H9 (cell line): Measurements from ENCODE around the gene ACBD3. TPM values are rescaled to one million over a fixed set of nuclear protein-coding genes. Genes with fewer than 3 reads are reported as not detected.

Experiments used
- DNase-seq: peaks from one replicate; pipeline ENCODE4 v3.0.0-alpha.2; 2017
- H2AFZ ChIP-seq: one replicate; pipeline ENCODE4 v1.6.1; 2013; ENCODE audit warnings: mild to moderate bottlenecking, low read length, control low read depth, moderate library complexity
- H2AK5ac ChIP-seq: 2 replicates; pipeline ENCODE4 v1.6.1; 2013; ENCODE audit warnings: low read length, control low read depth, mixed read lengths; ENCODE audit not compliant: insufficient read length
- H2BK120ac ChIP-seq: one replicate; pipeline ENCODE4 v1.6.1; 2013; ENCODE audit warnings: low read depth, mild to moderate bottlenecking, low read length, control low read depth, inconsistent platforms; ENCODE audit not compliant: poor library complexity, severe bottlenecking
- H2BK12ac ChIP-seq: 2 replicates; pipeline ENCODE4 v1.6.1; 2013; ENCODE audit warnings: low read length, control low read depth, mixed read lengths, low read depth; ENCODE audit not compliant: insufficient read length
- H2BK15ac ChIP-seq: 2 replicates; pipeline ENCODE4 v1.6.1; 2013; ENCODE audit warnings: low read depth, low read length, control low read depth
- H2BK20ac ChIP-seq: one replicate; pipeline ENCODE4 v1.6.1; 2013; ENCODE audit warnings: low read depth, mild to moderate bottlenecking, low read length, control low read depth, inconsistent platforms; ENCODE audit not compliant: poor library complexity, severe bottlenecking
- H2BK5ac ChIP-seq: 2 replicates; pipeline ENCODE4 v1.6.1; 2013; ENCODE audit warnings: low read length, control low read depth, mixed read lengths; ENCODE audit not compliant: insufficient read length
- H3K14ac ChIP-seq: 2 replicates; pipeline ENCODE4 v1.6.1; 2013; ENCODE audit warnings: low read length, control low read depth; ENCODE audit not compliant: insufficient read depth
- H3K18ac ChIP-seq: 2 replicates; pipeline ENCODE4 v1.6.1; 2013; ENCODE audit warnings: low read depth, mild to moderate bottlenecking, mixed read lengths, low read length, control low read depth; ENCODE audit not compliant: insufficient read length
- H3K23ac ChIP-seq: 2 replicates; pipeline ENCODE4 v1.6.1; 2013; ENCODE audit warnings: low read length, control low read depth, mixed read lengths, low read depth; ENCODE audit not compliant: insufficient read length
- H3K23me2 ChIP-seq: 2 replicates; pipeline ENCODE4 v1.6.1; 2013; ENCODE audit warnings: low read depth, mild to moderate bottlenecking, mixed read lengths, low read length, control low read depth; ENCODE audit not compliant: insufficient read length, poor library complexity, severe bottlenecking
- H3K27ac ChIP-seq: 2 replicates; pipeline ENCODE4 v1.5.1; 2013; ENCODE audit warnings: low read length, control low read depth, mixed read lengths, low read depth; ENCODE audit not compliant: insufficient read length
- H3K27me3 ChIP-seq: 2 replicates; pipeline ENCODE4 v1.6.1; 2013; ENCODE audit warnings: low read length, control low read depth, inconsistent platforms; ENCODE audit not compliant: insufficient read depth
- H3K4ac ChIP-seq: 2 replicates; pipeline ENCODE4 v1.6.1; 2013; ENCODE audit warnings: low read depth, mild to moderate bottlenecking, control low read depth, inconsistent platforms, low read length, moderate library complexity
- H3K4me1 ChIP-seq: 2 replicates; pipeline ENCODE4 v1.6.1; 2013; ENCODE audit warnings: low read length, control low read depth, inconsistent platforms; ENCODE audit not compliant: insufficient read depth
- H3K4me2 ChIP-seq: 2 replicates; pipeline ENCODE4 v1.6.1; 2013; ENCODE audit warnings: low read length, control low read depth, mixed read lengths; ENCODE audit not compliant: insufficient read length, insufficient read depth
- H3K56ac ChIP-seq: 2 replicates; pipeline ENCODE4 v1.6.1; 2013; ENCODE audit warnings: low read depth, mild to moderate bottlenecking, mixed read lengths, low read length, control low read depth; ENCODE audit not compliant: insufficient read length
- H3K79me1 ChIP-seq: 2 replicates; pipeline ENCODE4 v1.6.1; 2013; ENCODE audit warnings: low read depth, mild to moderate bottlenecking, moderate library complexity, low read length, control low read depth, inconsistent platforms; ENCODE audit not compliant: insufficient read depth, poor library complexity, severe bottlenecking
- H3K79me2 ChIP-seq: 2 replicates; pipeline ENCODE4 v1.6.1; 2013; ENCODE audit warnings: low read length, control low read depth, inconsistent platforms; ENCODE audit not compliant: insufficient read depth
- H3K9ac ChIP-seq: 2 replicates; pipeline ENCODE4 v1.6.1; 2013; ENCODE audit warnings: low read length, control low read depth, mixed read lengths; ENCODE audit not compliant: insufficient read length; ENCODE audit errors: extremely low read depth
- H3K9me3 ChIP-seq: one replicate; pipeline ENCODE4 v1.6.1; 2013; ENCODE audit warnings: low read depth, low read length, inconsistent platforms; ENCODE audit not compliant: control insufficient read depth
- H3T11ph ChIP-seq: one replicate; pipeline ENCODE4 v1.6.1; 2013; ENCODE audit warnings: mild to moderate bottlenecking, low read length, control low read depth, inconsistent platforms
- H4K20me1 ChIP-seq: one replicate; pipeline ENCODE4 v1.6.1; 2013; ENCODE audit not compliant: control insufficient read depth, insufficient read length, insufficient read depth
- H4K5ac ChIP-seq: 2 replicates; pipeline ENCODE4 v1.6.1; 2013; ENCODE audit warnings: low read depth, mild to moderate bottlenecking, mixed read lengths, low read length, control low read depth; ENCODE audit not compliant: insufficient read length
- H4K8ac ChIP-seq: replicated peaks from 2 replicates; pipeline ENCODE4 v1.6.1; 2013; ENCODE audit warnings: low read length, control low read depth, mixed read lengths, low read depth; ENCODE audit not compliant: insufficient read length
- H4K91ac ChIP-seq: 2 replicates; pipeline ENCODE4 v1.6.1; 2013; ENCODE audit warnings: low read depth, mild to moderate bottlenecking, moderate library complexity, mixed read lengths, low read length, control low read depth; ENCODE audit not compliant: insufficient read length
- H3K27ac Mint-ChIP-seq, 3 experiments: 2 replicates in 2 of 3; 3 replicates in 1 of 3; pipeline ENCODE4 v1.8.0; 2020 to 2021; ENCODE audit warnings: mixed read lengths in 3 of 3, mild to moderate bottlenecking in 1 of 3, moderate library complexity in 1 of 3
- H3K27me3 Mint-ChIP-seq: 2 replicates; pipeline ENCODE4 v1.8.0; 2021; ENCODE audit warnings: low read depth, mild to moderate bottlenecking, moderate library complexity, mixed read lengths
- H3K36me3 Mint-ChIP-seq, 3 experiments: 2 replicates in 2 of 3; 3 replicates in 1 of 3; pipeline ENCODE4 v1.8.0; 2020 to 2021; ENCODE audit warnings: low read depth in 3 of 3, mixed read lengths in 3 of 3; ENCODE audit not compliant: insufficient read depth in 1 of 3
- H3K4me1 Mint-ChIP-seq, 2 experiments: 2 replicates each; pipeline ENCODE4 v1.8.0; 2020; ENCODE audit warnings: mixed read lengths in 2 of 2
- H3K4me3 Mint-ChIP-seq, 2 experiments: 2 replicates in 1 of 2; 3 replicates in 1 of 2; pipeline ENCODE4 v1.8.0; 2020 to 2021; ENCODE audit warnings: mild to moderate bottlenecking in 2 of 2, mixed read lengths in 2 of 2, moderate library complexity in 1 of 2
- H3K9me3 Mint-ChIP-seq, 2 experiments: 2 replicates in 1 of 2; 3 replicates in 1 of 2; pipeline ENCODE4 v1.8.0; 2020; ENCODE audit warnings: mild to moderate bottlenecking in 2 of 2, mixed read lengths in 2 of 2, moderate library complexity in 1 of 2
- WGBS: extraction: QIAGEN DNeasy Blood & Tissue Kit; methylation state at CpG from one replicate; pipeline ENCODE4 v1.1.7; 2013; ENCODE audit warnings: missing lambda C conversion rate, low lambda C conversion rate, mixed read lengths; ENCODE audit not compliant: insufficient read length; ENCODE audit errors: extremely low coverage; 5-methylcytosine and 5-hydroxymethylcytosine counted together
- total RNA-seq: library from RNA; stranded (reverse); gene quantifications from 2 replicates; pipeline ENCODE4 v1.2.1, GENCODE V29; 2021
- TF ChIP-seq, protein P1 (sequence below): fragments of 200-600 bp; sonication (generic); conservative IDR thresholded peaks from 3 replicates; pipeline ENCODE4 v1.8.0; 2021; ENCODE audit warnings: antibody characterized with exemption, mild to moderate bottlenecking

Gene ACBD3
- total RNA-seq, 1 experiment from 2014 or later, result 30.8 TPM

DNA sequence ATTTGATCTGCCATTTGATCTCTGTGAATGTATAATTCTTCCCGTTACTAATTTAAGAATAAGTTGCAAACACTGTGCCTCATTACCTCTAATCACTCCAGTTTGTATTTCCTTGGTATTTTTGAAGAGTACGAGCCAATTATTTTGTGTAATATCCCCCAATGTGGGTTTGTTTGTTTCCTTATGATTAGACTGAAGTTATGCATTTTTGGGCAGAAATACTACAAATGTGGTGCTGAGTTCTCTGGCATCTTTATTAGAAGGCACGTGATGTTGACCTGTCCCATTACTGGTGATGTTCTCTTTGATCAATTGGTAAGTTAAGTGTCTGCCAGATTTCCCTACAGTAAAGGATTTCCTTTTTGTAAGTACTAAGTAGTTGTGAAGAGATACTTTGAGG lies 47.3 kb upstream of the ACBD3 start:
- Histone ChIP-seq H3K18ac (no peak overlapping the region), H3K4ac (no peak overlapping the region)
- WGBS, result no CpG with 5 or more reads among the region's 3 CpGs

More for the DNA sequence above, 47.3 kb upstream of the ACBD3 start:
- no peaks in the 10 kb centered on the region for H3K9me3 Mint-ChIP-seq
- H3K4me3 Mint-ChIP-seq, result no peak overlapping the region
- Histone ChIP-seq H3K9ac (no peak overlapping the region), H4K20me1 (no peaks in the 10 kb centered on the region), H2BK5ac (no peak overlapping the region), H3K23me2 (no peaks in the 10 kb centered on the region), H2BK12ac (no peak overlapping the region), H3K56ac (no peak overlapping the region), H3K14ac (no peak overlapping the region), H2BK20ac (no peak overlapping the region), H3K23ac (no peak overlapping the region), H3K4me2 (no peak overlapping the region), H4K91ac (no peak overlapping the region), H4K8ac (no peak overlapping the region), H4K5ac (no peak overlapping the region), H3K79me1 (no peaks in the 10 kb centered on the region), H2BK15ac (no peak overlapping the region), H3T11ph (no peak overlapping the region), H2AFZ (no peak overlapping the region), H3K27me3 (no peaks in the 10 kb centered on the region), H2AK5ac (no peak overlapping the region), H3K79me2 (no peaks in the 10 kb centered on the region), H3K4me1 (no peaks in the 10 kb centered on the region), H3K9me3 (no peaks in the 10 kb centered on the region), H2BK120ac (no peak overlapping the region), H3K27ac (no peak overlapping the region)
- H3K4me1 Mint-ChIP-seq, result no peaks in the 10 kb centered on the region
- H3K36me3 Mint-ChIP-seq, result peaks cover 16 to 53% (median 35%) of the 10 kb centered on the region in 3 experiments; a peak in 6 of 7 replicates
- no peak for DNase-seq
- TF ChIP-seq, protein P1, sequence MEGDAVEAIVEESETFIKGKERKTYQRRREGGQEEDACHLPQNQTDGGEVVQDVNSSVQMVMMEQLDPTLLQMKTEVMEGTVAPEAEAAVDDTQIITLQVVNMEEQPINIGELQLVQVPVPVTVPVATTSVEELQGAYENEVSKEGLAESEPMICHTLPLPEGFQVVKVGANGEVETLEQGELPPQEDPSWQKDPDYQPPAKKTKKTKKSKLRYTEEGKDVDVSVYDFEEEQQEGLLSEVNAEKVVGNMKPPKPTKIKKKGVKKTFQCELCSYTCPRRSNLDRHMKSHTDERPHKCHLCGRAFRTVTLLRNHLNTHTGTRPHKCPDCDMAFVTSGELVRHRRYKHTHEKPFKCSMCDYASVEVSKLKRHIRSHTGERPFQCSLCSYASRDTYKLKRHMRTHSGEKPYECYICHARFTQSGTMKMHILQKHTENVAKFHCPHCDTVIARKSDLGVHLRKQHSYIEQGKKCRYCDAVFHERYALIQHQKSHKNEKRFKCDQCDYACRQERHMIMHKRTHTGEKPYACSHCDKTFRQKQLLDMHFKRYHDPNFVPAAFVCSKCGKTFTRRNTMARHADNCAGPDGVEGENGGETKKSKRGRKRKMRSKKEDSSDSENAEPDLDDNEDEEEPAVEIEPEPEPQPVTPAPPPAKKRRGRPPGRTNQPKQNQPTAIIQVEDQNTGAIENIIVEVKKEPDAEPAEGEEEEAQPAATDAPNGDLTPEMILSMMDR, result no peak
- H3K27me3 Mint-ChIP-seq, result no peaks in the 10 kb centered on the region
- peak overlapping the region in 1 of 3 experiments; percentile 53; a peak in 1 of 7 replicates for H3K27ac Mint-ChIP-seq
